ENCODE results near the gene DPPA4.
"Not testable (repeated sequence)": the region's sequence is repeated elsewhere in the genome, so short reads cannot be mapped to it uniquely, and the experiment has no call there.

Gene DPPA4

GRCh38 chr3:109337393-109337792, at the start of gene DPPA4:
DPPA4 (minus strand) TSS chr3:109337546; CDS start chr3:109337517, 29 bp downstream.
- no peak for DNase-seq (ENCODE audit: low read depth)
- peak within 1 kb of the TSS; percentile 37 for H3K4me3 ChIP-seq (ENCODE audit: low read depth, low read length)

GRCh38 chr3:109385442-109386318, 48.3 kb upstream of the DPPA4 start:
- H3K4me3 ChIP-seq (ENCODE audit: low read depth, low read length), result no peak overlapping the region
- DNase-seq (ENCODE audit: low read depth), result no peak

GRCh38 chr3:109384164-109384563, 46.8 kb upstream of the DPPA4 start:
- H3K4me3 ChIP-seq (ENCODE audit: low read depth, low read length), result no peak overlapping the region
- DNase-seq (ENCODE audit: low read depth), result no peak

GRCh38 chr3:109382588-109382987, 45.2 kb upstream of the DPPA4 start:
- H3K4me3 ChIP-seq (ENCODE audit: low read depth, low read length), result no peak overlapping the region
- no peak for DNase-seq (ENCODE audit: low read depth)

GRCh38 chr3:109375975-109376374, 38.6 kb upstream of the DPPA4 start:
- no peak overlapping the region for H3K4me3 ChIP-seq (ENCODE audit: low read depth, low read length)
- no peak for DNase-seq (ENCODE audit: low read depth)

GRCh38 chr3:109374434-109374833, 37.1 kb upstream of the DPPA4 start:
- not testable (repeated sequence) for H3K4me3 ChIP-seq (ENCODE audit: low read depth, low read length); DNase-seq (ENCODE audit: low read depth)

- no peak for DNase-seq (ENCODE audit: low read depth)
- no peak overlapping the region for H3K4me3 ChIP-seq (ENCODE audit: low read depth, low read length)
Observed at GRCh38 chr3:109373933-109374332, 36.6 kb upstream of the DPPA4 start.

GRCh38 chr3:109372639-109373038, 35.3 kb upstream of the DPPA4 start:
- no peak overlapping the region for H3K4me3 ChIP-seq (ENCODE audit: low read depth, low read length)
- DNase-seq (ENCODE audit: low read depth), result no peak

- DNase-seq (ENCODE audit: low read depth), result no peak
- no peak overlapping the region for H3K4me3 ChIP-seq (ENCODE audit: low read depth, low read length)
Observed at GRCh38 chr3:109369510-109369909, 32.2 kb upstream of the DPPA4 start.

- DNase-seq (ENCODE audit: low read depth), result no peak
- H3K4me3 ChIP-seq (ENCODE audit: low read depth, low read length), result no peak overlapping the region
Observed at GRCh38 chr3:109364088-109364487, 26.7 kb upstream of the DPPA4 start.

- H3K4me3 ChIP-seq (ENCODE audit: low read depth, low read length), result no peak overlapping the region
- DNase-seq (ENCODE audit: low read depth), result no peak
Observed at GRCh38 chr3:109363634-109364033, 26.3 kb upstream of the DPPA4 start.

GRCh38 chr3:109362823-109363222, 25.5 kb upstream of the DPPA4 start:
- DNase-seq (ENCODE audit: low read depth), result no peak
- H3K4me3 ChIP-seq (ENCODE audit: low read depth, low read length), result no peak overlapping the region

GRCh38 chr3:109358809-109359208, 21.5 kb upstream of the DPPA4 start:
- DNase-seq (ENCODE audit: low read depth); H3K4me3 ChIP-seq (ENCODE audit: low read depth, low read length): not testable (repeated sequence)

GRCh38 chr3:109356442-109357155, 19.3 kb upstream of the DPPA4 start:
- no peak for DNase-seq (ENCODE audit: low read depth)
- no peak overlapping the region for H3K4me3 ChIP-seq (ENCODE audit: low read depth, low read length)

- no peak overlapping the region for H3K4me3 ChIP-seq (ENCODE audit: low read depth, low read length)
- no peak for DNase-seq (ENCODE audit: low read depth)
Observed at GRCh38 chr3:109355625-109356441, 18.5 kb upstream of the DPPA4 start.

GRCh38 chr3:109353057-109353456, 15.7 kb upstream of the DPPA4 start:
- no peak overlapping the region for H3K4me3 ChIP-seq (ENCODE audit: low read depth, low read length)
- DNase-seq (ENCODE audit: low read depth), result no peak

GRCh38 chr3:109351231-109351630, 13.9 kb upstream of the DPPA4 start:
- no peak for DNase-seq (ENCODE audit: low read depth)
- H3K4me3 ChIP-seq (ENCODE audit: low read depth, low read length), result no peak overlapping the region

GRCh38 chr3:109346770-109347295, 9.5 kb upstream of the DPPA4 start:
- no peak for DNase-seq (ENCODE audit: low read depth)
- H3K4me3 ChIP-seq (ENCODE audit: low read depth, low read length), result no peak overlapping the region

- DNase-seq (ENCODE audit: low read depth), result no peak
- H3K4me3 ChIP-seq (ENCODE audit: low read depth, low read length), result no peak overlapping the region
Observed at GRCh38 chr3:109346099-109346498, 8.8 kb upstream of the DPPA4 start.

All from skeletal muscle cell (primary cell).